Endothelial cell of umbilical vein (primary cell): Measurements from ENCODE around the gene HUNK. TPM values are rescaled to one million over a fixed set of nuclear protein-coding genes. Genes with fewer than 3 reads are reported as not detected.

Experiments
- BruUV-seq: library from RNA; stranded (reverse); fragments of 400-500 nt; replicated peaks from 2 replicates; lab custom pipeline; 2021; lab: Mats Ljungman, UMichigan
- CTCF ChIA-PET: fragments of 300-600, 350-600 bp; sonication (Branson Sonifier 250); formaldehyde crosslinking; loops from one replicate; lab custom pipeline; 2021; ENCODE audit warnings: antibody characterized with exemption, inconsistent platforms; lab: Charles Lee
- POLR2A ChIA-PET: fragments of 300-600, 350-600 bp; sonication (Branson Sonifier 250); formaldehyde crosslinking; loops from one replicate; lab custom pipeline; 2021; ENCODE audit warnings: antibody characterized with exemption, inconsistent platforms; lab: Charles Lee
- DNase-seq: peaks from one replicate; pipeline ENCODE4 v3.0.0-alpha.2; 2011; ENCODE audit warnings: low read depth, low spot score
- FAIRE-seq: peaks from 2 replicates; lab custom pipeline; 2011; peaks lifted over from hg19 to GRCh38; lab: Jason Lieb, UNC
- H2AFZ ChIP-seq: 2 replicates; pipeline ENCODE4 v1.6.0; 2012; ENCODE audit warnings: low read depth, low read length, control low read depth, inconsistent platforms
- H3K27ac ChIP-seq: 2 replicates; pipeline ENCODE4 v1.5.1; 2011; ENCODE audit warnings: low read depth, mild to moderate bottlenecking, control low read depth, low read length, moderate library complexity; ENCODE audit not compliant: insufficient read depth
- H3K27me3 ChIP-seq, 2 experiments: 2 replicates each; pipeline versions ENCODE4 v1.6.0 to v1.6.1; 2011; ENCODE audit warnings: low read length in 2 of 2, mixed read lengths in 1 of 2; ENCODE audit not compliant: control insufficient read depth in 2 of 2, insufficient read depth in 2 of 2
- H3K36me3 ChIP-seq, 2 experiments: 2 replicates in 1 of 2; 3 replicates in 1 of 2; pipeline ENCODE4 v1.5.1; 2011; ENCODE audit warnings: low read length in 2 of 2, mild to moderate bottlenecking in 1 of 2, moderate library complexity in 1 of 2; ENCODE audit not compliant: control insufficient read depth in 2 of 2, insufficient read depth in 2 of 2; ENCODE audit errors: extremely low read depth in 1 of 2
- H3K4me1 ChIP-seq: 3 replicates; pipeline ENCODE4 v1.5.1; 2011; ENCODE audit warnings: mild to moderate bottlenecking, low read length; ENCODE audit not compliant: control insufficient read depth, insufficient read depth; ENCODE audit errors: extremely low read depth
- H3K4me2 ChIP-seq: 2 replicates; pipeline ENCODE4 v1.6.1; 2011; ENCODE audit warnings: low read length, control low read depth, mixed read lengths; ENCODE audit not compliant: insufficient read depth
- H3K4me3 ChIP-seq, 3 experiments: fragments of 200-600 bp in 1 of 3; sonication (generic), shearing (Covaris generic) in 1 of 3; replicated peaks in 1 of 3; 2 replicates each; pipeline ENCODE4 v1.5.1; 2011 to 2016; ENCODE audit warnings: control low read depth in 3 of 3, low read length in 3 of 3, mild to moderate bottlenecking in 2 of 3, inconsistent platforms in 1 of 3, low read depth in 1 of 3, moderate library complexity in 1 of 3; ENCODE audit not compliant: insufficient read depth in 1 of 3
- H3K79me2 ChIP-seq: 2 replicates; pipeline ENCODE4 v1.6.0; 2012; ENCODE audit warnings: low read length, inconsistent platforms; ENCODE audit not compliant: control insufficient read depth, insufficient read depth
- H3K9ac ChIP-seq: replicated peaks from 2 replicates; pipeline ENCODE3; 2011; ENCODE audit warnings: low read length, control low read depth; ENCODE audit not compliant: insufficient read depth; ENCODE audit errors: extremely low read depth
- H3K9me1 ChIP-seq: replicated peaks from 3 replicates; pipeline ENCODE4 v1.6.0; 2011; ENCODE audit warnings: mild to moderate bottlenecking, low read length; ENCODE audit not compliant: control insufficient read depth, insufficient read depth; ENCODE audit errors: extremely low read depth
- H3K9me3 ChIP-seq: replicated peaks from 2 replicates; pipeline ENCODE4 v1.5.1; 2012; ENCODE audit warnings: low read length, inconsistent platforms; ENCODE audit not compliant: control insufficient read depth, insufficient read depth
- H4K20me1 ChIP-seq: replicated peaks from 2 replicates; pipeline ENCODE3; 2011; ENCODE audit warnings: mild to moderate bottlenecking, low read length; ENCODE audit not compliant: control insufficient read depth, insufficient read depth; ENCODE audit errors: extremely low read depth
- EZH2 ChIP-seq: IDR thresholded peaks from 2 replicates; pipeline ENCODE4 v1.6.1; 2012; ENCODE audit warnings: borderline replicate concordance, low read depth, mild to moderate bottlenecking, moderate library complexity, low read length, inconsistent platforms; ENCODE audit not compliant: severe bottlenecking
- GATA2 ChIP-seq: IDR thresholded peaks from 2 replicates; pipeline ENCODE4 v1.7.0; 2011; ENCODE audit warnings: low read depth, mild to moderate bottlenecking, moderate library complexity, mixed read lengths, low read length; ENCODE audit not compliant: insufficient read length, insufficient read depth
- JUN ChIP-seq: IDR thresholded peaks from 2 replicates; pipeline ENCODE4 v1.6.1; 2011; ENCODE audit warnings: borderline replicate concordance, low read depth; ENCODE audit not compliant: insufficient read length, insufficient read depth
- MYC ChIP-seq: IDR thresholded peaks from one replicate; pipeline ENCODE4 v1.6.1; 2011; ENCODE audit warnings: mild to moderate bottlenecking, low read depth, low read length
- POLR2A ChIP-seq: IDR thresholded peaks from 2 replicates; pipeline ENCODE4 v1.6.1; 2012; ENCODE audit warnings: low read depth, mild to moderate bottlenecking, control low read depth, low read length
- POLR2AphosphoS5 ChIP-seq: IDR thresholded peaks from 2 replicates; pipeline ENCODE4 v1.6.1; 2012; ENCODE audit warnings: low read depth, mild to moderate bottlenecking, control low read depth, low read length, moderate library complexity; ENCODE audit not compliant: insufficient read depth
- dilution Hi-C: fragments of 300-500 bp; cut with MboI; formaldehyde crosslinking; loops from one replicate; pipeline ENCODE4 v1.15.0; 2019; ENCODE audit warnings: low sequenced_read_pairs; ENCODE audit not compliant: extremely low pct_ligation_motif_present
- intact Hi-C: fragments of 100-400 bp; cut with micrococcal nuclease; formaldehyde crosslinking; loops from one replicate; pipeline ENCODE4 v1.10.0; 2022
- polyA plus RNA-seq, 4 experiments: library from polyadenylated mRNA; depleted of rRNA in 3 of 4; stranded (reverse) in 3 of 4; unstranded in 1 of 4; fragments of >200 nt; gene quantifications; 2 replicates each; pipeline versions ENCODE4 v1.2.1 to v1.2.3, GENCODE V29; 2011 to 2012; ENCODE audit warnings: missing spikeins in 1 of 4
- total RNA-seq: library from RNA; stranded (reverse); gene quantifications from 2 replicates; pipeline ENCODE4 v1.2.3, GENCODE V29; 2021
- TF ChIP-seq, protein P1 (sequence below), 2 donors: IDR thresholded peaks; 1 replicate in 1 of 2; 2 replicates in 1 of 2; pipeline ENCODE4 v1.5.1; 2011; ENCODE audit warnings: low read length in 2 of 2, mild to moderate bottlenecking in 2 of 2, moderate library complexity in 2 of 2, control low read depth in 1 of 2, inconsistent platforms in 1 of 2, low read depth in 1 of 2; ENCODE audit not compliant: insufficient read depth in 1 of 2; ENCODE audit errors: extremely low read depth in 1 of 2

The HUNK gene
- total and polyA plus RNA-seq, 2 donors (not counting 3 experiments of a cell fraction or from before 2014, with no cell fraction given), result not detected

DNA sequence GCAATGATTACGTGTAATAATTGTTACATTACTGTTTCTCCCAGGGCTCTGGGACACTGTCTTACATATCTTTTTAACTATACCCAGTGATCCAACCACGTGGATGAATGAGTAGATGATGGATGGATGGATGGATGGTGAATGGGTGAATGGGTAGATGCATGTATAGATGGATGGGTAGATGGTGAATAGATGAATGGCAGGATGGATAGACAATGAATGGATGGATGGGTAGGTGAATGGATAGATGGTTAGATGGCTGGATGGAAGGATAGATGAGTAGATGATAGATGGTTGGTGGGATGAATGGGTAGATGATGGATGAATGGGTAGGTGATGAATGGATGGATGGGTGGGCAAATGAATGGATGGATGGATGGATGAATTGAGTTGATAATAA, 135.9 kb downstream of the HUNK start:
- H4K20me1 ChIP-seq, result no peaks in the 10 kb centered on the region
- CTCF ChIA-PET, result no interaction called here
- no peaks in the 10 kb centered on the region for H3K9me1 ChIP-seq
- no peak overlapping the region for H3K9ac ChIP-seq
- H3K36me3 ChIP-seq, result no peaks in the 10 kb centered on the region
- no peak for DNase-seq
- no peak for FAIRE-seq
- H3K4me3 ChIP-seq, result no peak overlapping the region
- no peak overlapping the region for H2AFZ ChIP-seq
- no TSS peak for BruUV-seq
- H3K79me2 ChIP-seq, result no peaks in the 10 kb centered on the region
- no peak overlapping the region for H3K4me2 ChIP-seq
- dilution Hi-C loops, result no loop called here
- TF ChIP-seq JUN (no peak), GATA2 (no peak), POLR2A (no peak), MYC (no peak), EZH2 (no peak)
- TF ChIP-seq, protein P1, sequence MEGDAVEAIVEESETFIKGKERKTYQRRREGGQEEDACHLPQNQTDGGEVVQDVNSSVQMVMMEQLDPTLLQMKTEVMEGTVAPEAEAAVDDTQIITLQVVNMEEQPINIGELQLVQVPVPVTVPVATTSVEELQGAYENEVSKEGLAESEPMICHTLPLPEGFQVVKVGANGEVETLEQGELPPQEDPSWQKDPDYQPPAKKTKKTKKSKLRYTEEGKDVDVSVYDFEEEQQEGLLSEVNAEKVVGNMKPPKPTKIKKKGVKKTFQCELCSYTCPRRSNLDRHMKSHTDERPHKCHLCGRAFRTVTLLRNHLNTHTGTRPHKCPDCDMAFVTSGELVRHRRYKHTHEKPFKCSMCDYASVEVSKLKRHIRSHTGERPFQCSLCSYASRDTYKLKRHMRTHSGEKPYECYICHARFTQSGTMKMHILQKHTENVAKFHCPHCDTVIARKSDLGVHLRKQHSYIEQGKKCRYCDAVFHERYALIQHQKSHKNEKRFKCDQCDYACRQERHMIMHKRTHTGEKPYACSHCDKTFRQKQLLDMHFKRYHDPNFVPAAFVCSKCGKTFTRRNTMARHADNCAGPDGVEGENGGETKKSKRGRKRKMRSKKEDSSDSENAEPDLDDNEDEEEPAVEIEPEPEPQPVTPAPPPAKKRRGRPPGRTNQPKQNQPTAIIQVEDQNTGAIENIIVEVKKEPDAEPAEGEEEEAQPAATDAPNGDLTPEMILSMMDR (IDR thresholded peaks at IDR 0.05; ENCODE audit: extremely low read depth in 1 of 2, insufficient read depth in 1 of 2, low read depth in 1 of 2, low read length in 2 of 2), result no peak
- H3K4me1 ChIP-seq, result no peaks in the 10 kb centered on the region
- no peaks in the 10 kb centered on the region for H3K9me3 ChIP-seq
- H3K27me3 ChIP-seq, result no peaks in the 10 kb centered on the region
- intact Hi-C loops, result no loop called here
- POLR2A ChIA-PET, result no interaction called here
- no peak overlapping the region for H3K27ac ChIP-seq

DNA sequence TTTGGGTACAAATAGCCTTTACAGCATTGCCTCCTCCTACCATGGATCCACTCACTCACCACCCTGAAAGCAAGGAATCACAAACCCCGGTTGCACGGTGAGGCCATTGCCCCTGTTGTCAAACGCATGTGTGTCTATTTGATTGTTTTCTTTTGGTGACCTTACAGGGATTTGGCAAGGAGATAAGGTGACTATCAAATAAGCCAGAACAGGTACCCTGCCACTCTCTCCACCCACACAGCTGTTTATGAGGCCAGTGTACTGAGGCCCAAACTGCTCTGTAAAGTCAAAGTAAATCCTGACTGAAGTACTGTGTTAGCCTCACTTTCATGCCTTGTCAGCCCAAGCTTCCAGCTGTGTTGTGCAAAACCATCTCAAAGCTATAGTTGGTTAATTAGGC, 136.4 kb downstream of the HUNK start:
- Histone ChIP-seq H2AFZ (no peak overlapping the region), H3K79me2 (no peaks in the 10 kb centered on the region), H3K9me1 (no peaks in the 10 kb centered on the region), H4K20me1 (no peaks in the 10 kb centered on the region), H3K27ac (no peak overlapping the region), H3K4me3 (no peak overlapping the region), H3K4me2 (no peak overlapping the region), H3K27me3 (no peaks in the 10 kb centered on the region), H3K9ac (no peak overlapping the region), H3K4me1 (no peaks in the 10 kb centered on the region), H3K9me3 (no peaks in the 10 kb centered on the region), H3K36me3 (no peaks in the 10 kb centered on the region)
- FAIRE-seq, result no peak
- BruUV-seq, result no TSS peak
- TF ChIP-seq POLR2AphosphoS5, result no peak
- ChIA-PET POLR2A (no interaction called here), CTCF (no interaction called here)
- dilution Hi-C loops, result no loop called here
- intact Hi-C loops, result no loop called here
- no peak for DNase-seq
